AG04450 (cell line): ENCODE results near the gene AP4E1. TPM values are rescaled to one million over a fixed set of nuclear protein-coding genes. Genes with fewer than 3 reads are reported as not detected.

Experiments
- CTCF ChIA-PET: fragments of 300-600, 350-600 bp; formaldehyde crosslinking; extraction: SDS; loops from one replicate; lab custom pipeline; 2022; ENCODE audit warnings: antibody characterized with exemption, inconsistent platforms; lab: Charles Lee
- POLR2A ChIA-PET: fragments of 350-600 bp; formaldehyde crosslinking; extraction: SDS; loops from one replicate; lab custom pipeline; 2021; ENCODE audit warnings: antibody characterized with exemption, inconsistent platforms; lab: Yijun Ruan, JAX
- DNase-seq: peaks from one replicate; pipeline ENCODE4 v3.0.0-alpha.2; 2011; ENCODE audit warnings: low read depth, low spot score
- H3K27ac ChIP-seq: one replicate; pipeline ENCODE4 v1.5.1; 2012; ENCODE audit warnings: low read depth, low read length, control low read depth
- H3K27me3 ChIP-seq: one replicate; pipeline ENCODE4 v1.6.0; 2012; ENCODE audit warnings: low read length; ENCODE audit not compliant: control insufficient read depth, insufficient read depth
- H3K4me3 ChIP-seq: 2 replicates; pipeline ENCODE4 v1.5.1; 2011; ENCODE audit warnings: mild to moderate bottlenecking, low read depth, low read length, control low read depth
- H3K9me3 ChIP-seq: 2 replicates; pipeline ENCODE4 v1.5.1; 2012; ENCODE audit warnings: low read length; ENCODE audit not compliant: control insufficient read depth, insufficient read depth
- polyA plus RNA-seq: library from polyadenylated mRNA; depleted of rRNA; stranded (reverse); fragments of >200 nt; gene quantifications from 2 replicates; pipeline ENCODE4 v1.2.3, GENCODE V29; 2011
- TF ChIP-seq, protein P1 (sequence below): IDR thresholded peaks from 2 replicates; pipeline ENCODE4 v1.5.1; 2011; ENCODE audit warnings: low read depth, low read length, control low read depth, inconsistent platforms

AP4E1 gene
- polyA plus RNA-seq, 1 experiment: 4.5 TPM

DNA sequence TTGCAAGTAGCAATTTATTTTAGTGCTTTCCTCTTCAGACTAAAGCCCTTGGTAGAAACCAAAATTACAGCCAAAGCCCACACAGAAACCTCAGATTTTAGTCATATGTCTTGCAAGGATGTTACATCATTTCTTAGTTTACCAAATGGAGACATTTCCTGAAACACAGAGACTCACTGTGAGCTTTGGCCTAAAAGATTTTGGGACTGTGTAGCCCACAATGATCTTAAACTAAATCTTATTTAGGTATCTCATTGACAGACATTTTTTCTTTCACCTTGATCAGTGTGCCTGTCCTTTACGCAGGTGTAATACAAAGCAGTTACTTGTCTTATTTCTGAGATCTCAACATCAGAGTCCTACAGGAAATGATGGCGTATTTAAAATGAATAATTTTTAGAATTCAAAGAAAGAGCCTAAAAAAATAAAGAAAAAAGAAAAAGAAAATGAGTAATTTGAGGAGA, 27.8 kb upstream of the AP4E1 start:
- TF ChIP-seq, protein P1, sequence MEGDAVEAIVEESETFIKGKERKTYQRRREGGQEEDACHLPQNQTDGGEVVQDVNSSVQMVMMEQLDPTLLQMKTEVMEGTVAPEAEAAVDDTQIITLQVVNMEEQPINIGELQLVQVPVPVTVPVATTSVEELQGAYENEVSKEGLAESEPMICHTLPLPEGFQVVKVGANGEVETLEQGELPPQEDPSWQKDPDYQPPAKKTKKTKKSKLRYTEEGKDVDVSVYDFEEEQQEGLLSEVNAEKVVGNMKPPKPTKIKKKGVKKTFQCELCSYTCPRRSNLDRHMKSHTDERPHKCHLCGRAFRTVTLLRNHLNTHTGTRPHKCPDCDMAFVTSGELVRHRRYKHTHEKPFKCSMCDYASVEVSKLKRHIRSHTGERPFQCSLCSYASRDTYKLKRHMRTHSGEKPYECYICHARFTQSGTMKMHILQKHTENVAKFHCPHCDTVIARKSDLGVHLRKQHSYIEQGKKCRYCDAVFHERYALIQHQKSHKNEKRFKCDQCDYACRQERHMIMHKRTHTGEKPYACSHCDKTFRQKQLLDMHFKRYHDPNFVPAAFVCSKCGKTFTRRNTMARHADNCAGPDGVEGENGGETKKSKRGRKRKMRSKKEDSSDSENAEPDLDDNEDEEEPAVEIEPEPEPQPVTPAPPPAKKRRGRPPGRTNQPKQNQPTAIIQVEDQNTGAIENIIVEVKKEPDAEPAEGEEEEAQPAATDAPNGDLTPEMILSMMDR: no peak
- DNase-seq: peak; percentile 43
- Histone ChIP-seq H3K9me3 (no peaks in the 10 kb centered on the region), H3K27ac (peak overlapping the region; percentile 74), H3K27me3 (no peaks in the 10 kb centered on the region), H3K4me3 (no peak overlapping the region)
- ChIA-PET POLR2A (no interaction called here), CTCF (interaction anchor here (0.8 to 6.5 kb wide), 3 partner anchors 29 to 205 kb away, joined by 3 to 66 read pairs (median 3); no protein-coding TSS in a partner anchor)

DNA sequence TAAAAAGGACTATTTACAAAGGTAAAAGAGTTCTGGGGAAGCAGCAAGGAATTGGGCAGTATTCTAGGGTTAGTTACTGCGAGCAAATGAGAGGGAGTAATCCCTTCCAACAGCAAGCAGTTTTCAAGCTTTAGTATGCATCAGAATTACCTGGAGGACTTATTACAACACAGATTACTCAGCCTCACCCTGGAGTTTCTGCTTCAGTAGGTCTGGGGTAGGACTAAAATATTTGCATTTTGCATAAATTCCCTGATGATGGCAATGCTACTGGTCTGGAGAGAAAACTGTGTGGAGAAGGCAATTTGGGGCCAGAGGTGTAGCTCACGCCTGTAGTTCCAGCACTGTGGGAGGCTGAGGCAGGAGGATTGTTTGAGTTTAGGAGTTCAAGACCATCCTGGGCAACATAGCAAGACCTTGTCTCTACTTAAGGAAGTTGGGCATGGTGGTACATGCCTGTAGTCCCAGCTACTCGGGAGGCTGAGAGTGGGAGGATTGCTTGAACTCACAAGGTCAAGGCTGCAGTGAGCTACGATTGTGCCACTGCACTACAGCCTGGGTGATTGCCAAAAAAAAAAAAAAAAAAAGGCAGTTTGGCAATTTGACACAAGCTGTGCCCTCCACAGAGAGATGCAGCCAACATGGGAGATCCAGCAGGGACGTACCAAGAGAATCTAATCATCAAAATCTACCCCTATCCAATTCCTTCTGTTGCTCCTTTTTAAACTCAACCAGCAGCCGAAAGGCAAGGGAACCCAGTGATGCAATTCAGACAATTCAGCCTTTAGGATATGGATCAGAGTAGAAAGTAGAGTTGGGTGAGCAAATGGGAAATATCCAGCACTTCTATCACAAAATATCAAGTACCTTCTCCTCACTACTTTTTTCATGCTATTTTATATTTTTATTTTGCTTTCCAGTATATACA, 27.1 kb upstream of the AP4E1 start:
- H3K4me3 ChIP-seq: no peak overlapping the region
- ChIA-PET POLR2A (interaction anchor here (0.6 kb wide), 1 partner anchor 116 kb away, joined by 4 read pairs; no protein-coding TSS in a partner anchor), CTCF (interaction anchor here (0.6 to 6.5 kb wide), 4 partner anchors 28 to 206 kb away, joined by 3 to 66 read pairs (median 10); no protein-coding TSS in a partner anchor)
- TF ChIP-seq, protein P1: no peak
- no peak for DNase-seq
- H3K27ac ChIP-seq: peak overlapping the region; percentile 74
- H3K27me3 ChIP-seq: no peaks in the 10 kb centered on the region
- no peaks in the 10 kb centered on the region for H3K9me3 ChIP-seq

DNA sequence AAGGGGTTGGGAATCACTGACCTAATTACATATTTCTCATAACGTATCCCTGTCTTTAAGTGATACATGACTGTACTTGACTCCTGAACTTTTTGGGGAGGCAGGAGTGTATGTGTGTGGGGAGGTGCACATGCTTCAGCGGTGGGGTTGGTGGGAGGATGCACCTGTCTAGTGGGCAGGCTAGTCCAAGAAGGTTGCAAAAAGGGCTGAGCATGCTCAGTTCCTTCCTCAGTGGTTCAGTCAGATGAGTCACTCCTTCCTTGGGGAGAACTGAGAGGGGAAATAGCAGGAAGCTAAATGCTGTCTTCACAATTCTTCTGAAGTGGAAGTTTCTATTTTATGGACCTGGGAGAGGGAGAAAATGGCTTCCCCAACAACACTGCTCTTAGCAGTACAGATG, 24.6 kb upstream of the AP4E1 start:
- H3K4me3 ChIP-seq: no peak overlapping the region
- TF ChIP-seq, protein P1: no peak
- ChIA-PET POLR2A (no interaction called here), CTCF (interaction anchor here (1.1 to 1.5 kb wide), 2 partner anchors 15 to 216 kb away, joined by 3 to 6 read pairs; no protein-coding TSS in a partner anchor)
- H3K27ac ChIP-seq: no peak overlapping the region
- no peak for DNase-seq
- no peaks in the 10 kb centered on the region for H3K9me3 ChIP-seq
- no peaks in the 10 kb centered on the region for H3K27me3 ChIP-seq

DNA sequence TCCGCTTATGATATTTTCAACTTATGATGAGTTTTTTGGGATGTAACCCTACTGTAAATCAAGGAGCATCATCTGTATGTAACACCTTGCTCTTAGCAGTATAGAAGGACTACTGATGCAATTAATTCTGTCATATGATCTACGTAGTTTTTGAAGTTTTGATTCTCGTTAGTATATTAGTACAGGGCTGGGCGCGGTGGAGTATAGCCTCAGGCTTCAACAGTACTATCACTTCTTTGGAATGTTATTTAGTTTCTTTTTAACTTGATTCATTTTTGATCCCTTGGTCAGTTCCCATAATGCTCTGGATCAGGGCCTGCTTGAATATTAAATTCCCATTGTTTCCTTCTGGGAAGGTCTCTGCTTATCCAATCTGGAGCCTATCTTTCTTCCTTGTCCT, 23.9 kb upstream of the AP4E1 start:
- no peak for DNase-seq
- peak overlapping the region; percentile 95 for H3K27ac ChIP-seq
- TF ChIP-seq, protein P1: no peak
- CTCF ChIA-PET: interaction anchor here (0.5 to 2.8 kb wide), 9 partner anchors 8 to 559 kb away, joined by 3 to 19 read pairs (median 5); no protein-coding TSS in a partner anchor
- H3K9me3 ChIP-seq: no peaks in the 10 kb centered on the region
- no peaks in the 10 kb centered on the region for H3K27me3 ChIP-seq
- no peak overlapping the region for H3K4me3 ChIP-seq
- POLR2A ChIA-PET: no interaction called here
